ENCODE data around the gene EIF1AD.
A peak's percentile ranks its signal among the peaks of the same experiment; 100 is the strongest.

The EIF1AD gene, protein sequence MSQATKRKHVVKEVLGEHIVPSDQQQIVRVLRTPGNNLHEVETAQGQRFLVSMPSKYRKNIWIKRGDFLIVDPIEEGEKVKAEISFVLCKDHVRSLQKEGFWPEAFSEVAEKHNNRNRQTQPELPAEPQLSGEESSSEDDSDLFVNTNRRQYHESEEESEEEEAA

GRCh38 chr11:66001942-66002647, at the start of gene EIF1AD, which contains the start of gene BANF1:
Gene EIF1AD, minus strand, starts transcription at chr11:66002157. Its CDS starts 1,768 bp downstream, at chr11:66000389.
Gene BANF1, plus strand, starts transcription at chr11:66002503. Its CDS starts 748 bp downstream, at chr11:66003251.
- DNase-seq (peak; percentile 95), ATAC-seq (replicated peaks) (peak; percentile 90 to 93)
- Mint-ChIP-seq H3K27me3 (no peaks in the 10 kb centered on the region), H3K27ac (peak within 1 kb of the TSS; percentile 99), H3K4me1 (peaks cover 29 to 34% of the 10 kb centered on the region in 2 donors), H3K36me3 (peaks cover 42 to 65% of the 10 kb centered on the region in 2 donors), H3K9me3 (no peaks in the 10 kb centered on the region), H3K4me3 (peak within 1 kb of the TSS; percentile 91 to 99)

- peaks cover 23 to 34% of the 10 kb centered on the region in 2 donors for H3K4me1 Mint-ChIP-seq
- peak overlapping the region; percentile 85 for H3K27ac Mint-ChIP-seq
- peaks cover 16 to 27% of the 10 kb centered on the region in 2 donors for H3K36me3 Mint-ChIP-seq
- H3K27me3 Mint-ChIP-seq: peaks cover 13 to 26% of the 10 kb centered on the region in 2 donors
- DNase-seq (no peak), ATAC-seq (replicated peaks) (no peak)
- peak overlapping the region; percentile 96 to 99 for H3K4me3 Mint-ChIP-seq
- no peaks in the 10 kb centered on the region for H3K9me3 Mint-ChIP-seq
These were observed 49.4 kb upstream of the EIF1AD start for GRCh38 chr11:66051371-66051765.

DNA sequence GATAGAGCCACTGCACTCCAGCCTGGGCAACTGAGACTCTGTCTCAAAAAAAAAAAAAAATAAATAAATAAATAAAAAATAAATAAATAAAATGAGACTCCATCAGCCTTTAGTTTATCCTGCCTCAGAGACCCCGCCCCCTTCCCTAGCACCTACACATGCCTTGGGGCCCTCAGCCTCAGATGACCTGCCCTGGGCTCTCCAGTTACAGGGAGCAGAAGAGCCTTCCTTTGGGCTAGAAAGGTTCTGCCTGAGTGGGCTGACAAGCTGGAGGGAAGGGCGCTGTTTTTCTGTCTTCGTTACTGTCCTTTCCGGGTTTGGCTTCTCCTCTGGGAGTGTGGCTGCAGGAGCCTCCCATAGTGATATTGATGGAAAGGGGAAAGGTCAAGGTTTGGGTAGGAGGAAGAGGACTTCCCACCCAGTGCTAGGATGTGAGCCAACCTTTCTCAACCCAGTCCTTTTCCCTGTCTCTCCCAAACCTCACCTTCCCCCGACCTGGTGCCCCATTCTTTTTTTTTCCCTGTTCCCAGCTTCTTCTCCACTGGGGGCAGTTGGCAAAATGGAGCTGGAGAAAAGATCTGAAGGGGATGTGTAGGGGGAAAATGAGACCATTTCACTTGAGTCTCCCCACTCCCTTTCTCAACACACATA, 48.7 kb upstream of the EIF1AD start:
- Mint-ChIP-seq H3K27me3 (peaks cover 13 to 26% of the 10 kb centered on the region in 2 donors), H3K36me3 (peaks cover 11 to 22% of the 10 kb centered on the region in 2 donors), H3K4me1 (peaks cover 24 to 35% of the 10 kb centered on the region in 2 donors), H3K4me3 (peak overlapping the region; percentile 96 to 99), H3K27ac (peak overlapping the region; percentile 85), H3K9me3 (no peaks in the 10 kb centered on the region)
- ATAC-seq (replicated peaks) (no peak), DNase-seq (no peak)

DNA sequence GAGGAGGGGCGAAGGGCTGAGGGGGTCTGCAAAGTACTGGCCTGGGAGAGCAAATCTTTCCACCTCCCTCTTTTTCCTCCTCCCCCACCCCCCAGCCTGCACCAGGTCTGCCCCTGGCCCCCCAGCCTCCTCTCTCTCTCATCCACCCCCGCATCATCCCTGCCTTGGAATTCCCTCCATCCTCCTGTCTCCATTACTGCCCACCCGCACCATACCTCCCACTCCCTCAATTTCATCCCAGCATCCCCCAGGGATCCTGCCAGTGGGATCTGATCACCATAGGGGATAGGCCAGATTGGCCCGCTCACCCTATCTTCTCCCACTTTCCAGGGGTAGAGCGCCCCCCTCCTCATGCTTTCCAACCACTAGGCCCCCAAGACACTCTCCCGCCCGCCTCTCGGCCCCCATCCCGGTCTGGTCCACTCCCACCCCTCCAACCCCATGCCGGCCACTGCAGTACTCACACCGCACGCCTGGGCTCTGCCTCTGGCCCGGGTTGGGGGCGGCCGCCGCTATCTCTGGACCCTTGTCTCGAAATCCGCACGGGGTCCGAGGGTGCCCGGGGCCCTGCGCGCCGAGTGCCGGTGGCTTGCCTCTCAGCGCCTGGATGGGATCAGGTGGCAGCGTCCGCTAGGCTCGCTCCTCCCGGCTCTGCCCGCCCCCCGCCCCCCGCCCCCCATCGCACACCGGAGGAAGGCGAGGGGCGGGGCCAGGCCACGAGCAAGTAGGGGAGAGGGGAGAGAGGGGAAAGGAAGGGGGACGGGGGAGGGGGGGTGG, 46.8 kb upstream of the EIF1AD start, which contains the start of gene GAL3ST3:
TSS of gene GAL3ST3 (minus strand) at position 615 of the 777 bp plus-strand sequence. CDS start 3,746 bp downstream, outside the sequence.
- DNase-seq (no peak), ATAC-seq (replicated peaks) (no peak)
- no peak within 1 kb of the TSS for H3K27ac Mint-ChIP-seq
- H3K36me3 Mint-ChIP-seq: peaks cover 2 to 11% of the 10 kb centered on the region in 2 donors
- H3K4me3 Mint-ChIP-seq: peak within 1 kb of the TSS; percentile 13 to 17
- H3K9me3 Mint-ChIP-seq: no peaks in the 10 kb centered on the region
- peaks cover 30 to 41% of the 10 kb centered on the region in 2 donors for H3K4me1 Mint-ChIP-seq
- peaks cover 13 to 26% of the 10 kb centered on the region in 2 donors for H3K27me3 Mint-ChIP-seq

DNA sequence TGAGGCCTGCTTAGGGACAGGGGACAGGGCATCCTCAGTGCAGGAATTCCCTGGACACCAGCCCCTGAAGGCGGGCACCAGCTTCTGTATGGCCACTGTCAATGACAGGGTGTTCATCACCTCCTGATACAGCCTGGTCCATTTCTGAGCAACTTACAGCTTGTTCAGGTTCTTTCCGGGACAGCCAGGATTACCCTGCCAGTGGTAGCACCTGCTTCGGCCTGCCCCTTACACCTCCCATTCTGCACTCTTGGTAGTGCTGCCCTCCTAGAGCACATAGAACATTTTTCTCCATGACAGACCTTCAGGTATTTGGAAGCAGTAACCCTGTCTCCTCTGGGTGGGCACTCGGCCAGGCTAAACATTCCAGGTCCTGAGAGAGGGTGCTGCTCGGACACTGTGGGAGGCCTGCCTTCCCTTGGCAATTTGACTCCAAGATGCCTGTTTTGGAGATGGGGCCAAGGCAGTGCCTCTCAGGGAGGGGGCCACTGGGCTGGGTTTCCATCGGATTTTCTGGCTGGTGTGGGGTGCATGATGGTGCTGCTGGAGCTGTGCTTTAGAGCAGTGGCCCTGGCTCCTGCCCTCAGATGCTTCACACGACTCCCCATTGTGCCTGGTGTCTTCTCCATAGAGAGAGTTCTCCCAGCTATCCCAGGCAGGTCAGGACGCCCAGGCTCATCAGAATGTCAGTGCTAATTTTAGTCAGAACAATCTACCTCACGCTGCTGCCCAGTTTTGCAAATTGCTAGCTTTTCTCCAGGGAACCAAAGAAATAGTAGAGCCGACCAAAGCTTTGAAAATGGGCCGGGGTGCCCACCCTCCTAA, 45.8 kb upstream of the EIF1AD start:
- H3K36me3 Mint-ChIP-seq: peaks cover 2 to 6% of the 10 kb centered on the region in 2 donors
- H3K4me1 Mint-ChIP-seq: peaks cover 26 to 35% of the 10 kb centered on the region in 2 donors

DNA sequence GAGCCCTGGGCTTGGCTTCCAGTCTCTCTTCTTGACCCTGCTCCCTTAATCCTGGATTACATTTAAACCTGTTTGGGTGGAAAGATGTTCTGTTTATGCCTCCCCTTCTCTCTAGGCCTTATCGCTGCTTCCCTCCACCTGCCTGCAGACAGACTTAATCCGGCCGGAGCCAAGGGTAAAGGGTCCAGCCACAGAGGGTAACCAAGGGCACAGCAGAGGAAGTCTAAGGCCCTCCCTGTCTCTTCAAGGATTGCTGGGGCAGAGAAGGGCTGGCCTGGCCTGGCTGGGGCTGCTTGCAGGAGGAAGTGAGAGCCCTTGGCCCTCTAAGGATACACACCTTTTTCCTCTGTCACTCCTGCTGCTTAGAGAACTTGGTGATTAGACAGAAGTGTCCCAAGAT, 44.9 kb upstream of the EIF1AD start:
- Mint-ChIP-seq H3K27me3 (peaks cover 13 to 26% of the 10 kb centered on the region in 2 donors), H3K4me3 (no peak overlapping the region), H3K4me1 (peaks cover 23 to 33% of the 10 kb centered on the region in 2 donors), H3K9me3 (no peaks in the 10 kb centered on the region), H3K27ac (no peak overlapping the region), H3K36me3 (no peaks in the 10 kb centered on the region)
- no peak for ATAC-seq (replicated peaks)
- no peak for DNase-seq

More for the DNA sequence above, 45.8 kb upstream of the EIF1AD start:
- ATAC-seq (replicated peaks): no peak
- Mint-ChIP-seq H3K9me3 (no peaks in the 10 kb centered on the region), H3K27ac (no peak overlapping the region), H3K27me3 (peaks cover 13 to 26% of the 10 kb centered on the region in 2 donors), H3K4me3 (no peak overlapping the region)
- DNase-seq: no peak

DNA sequence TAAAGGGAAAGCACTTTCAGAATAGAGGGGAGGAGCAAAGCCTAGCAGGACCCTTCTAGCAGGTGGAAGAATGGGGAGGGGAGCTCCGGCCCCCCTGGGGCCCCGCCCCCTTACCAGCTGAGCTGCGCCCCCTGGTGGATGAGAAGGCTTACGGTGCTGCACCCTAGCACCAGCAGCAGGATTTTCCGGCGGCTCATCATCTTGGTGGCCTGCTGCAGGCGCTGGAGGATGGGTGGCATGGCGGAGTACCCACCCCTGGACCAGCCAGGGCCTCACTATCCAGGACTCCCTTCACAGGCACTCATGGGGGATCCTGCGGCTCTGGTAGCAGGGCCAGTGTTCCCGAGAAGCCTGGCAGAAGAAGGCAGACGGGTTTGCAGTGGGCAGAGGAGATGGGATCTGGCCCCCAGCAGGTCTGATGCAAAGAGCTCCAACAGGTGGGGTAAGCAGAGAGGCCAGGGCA, 43.3 kb upstream of the EIF1AD start:
- no peaks in the 10 kb centered on the region for H3K9me3 Mint-ChIP-seq
- H3K27me3 Mint-ChIP-seq: peaks cover 13 to 26% of the 10 kb centered on the region in 2 donors
- DNase-seq: peak; percentile 65
- peaks cover 13 to 19% of the 10 kb centered on the region in 2 donors for H3K4me1 Mint-ChIP-seq
- peak overlapping the region; percentile 15 to 44 for H3K4me3 Mint-ChIP-seq
- no peak overlapping the region for H3K27ac Mint-ChIP-seq
- no peaks in the 10 kb centered on the region for H3K36me3 Mint-ChIP-seq
- peak; percentile 96 for ATAC-seq (replicated peaks)

GRCh38 chr11:66044757-66045156, 42.8 kb upstream of the EIF1AD start:
- ATAC-seq (replicated peaks): peak in 1 of 2 donors; percentile 7
- H3K9me3 Mint-ChIP-seq: no peaks in the 10 kb centered on the region
- DNase-seq: no peak
- H3K27ac Mint-ChIP-seq: no peak overlapping the region
- peak overlapping the region; percentile 15 to 44 for H3K4me3 Mint-ChIP-seq
- peaks cover 13 to 26% of the 10 kb centered on the region in 2 donors for H3K27me3 Mint-ChIP-seq
- H3K36me3 Mint-ChIP-seq: no peaks in the 10 kb centered on the region
- peaks cover 13 to 15% of the 10 kb centered on the region in 2 donors for H3K4me1 Mint-ChIP-seq

DNA sequence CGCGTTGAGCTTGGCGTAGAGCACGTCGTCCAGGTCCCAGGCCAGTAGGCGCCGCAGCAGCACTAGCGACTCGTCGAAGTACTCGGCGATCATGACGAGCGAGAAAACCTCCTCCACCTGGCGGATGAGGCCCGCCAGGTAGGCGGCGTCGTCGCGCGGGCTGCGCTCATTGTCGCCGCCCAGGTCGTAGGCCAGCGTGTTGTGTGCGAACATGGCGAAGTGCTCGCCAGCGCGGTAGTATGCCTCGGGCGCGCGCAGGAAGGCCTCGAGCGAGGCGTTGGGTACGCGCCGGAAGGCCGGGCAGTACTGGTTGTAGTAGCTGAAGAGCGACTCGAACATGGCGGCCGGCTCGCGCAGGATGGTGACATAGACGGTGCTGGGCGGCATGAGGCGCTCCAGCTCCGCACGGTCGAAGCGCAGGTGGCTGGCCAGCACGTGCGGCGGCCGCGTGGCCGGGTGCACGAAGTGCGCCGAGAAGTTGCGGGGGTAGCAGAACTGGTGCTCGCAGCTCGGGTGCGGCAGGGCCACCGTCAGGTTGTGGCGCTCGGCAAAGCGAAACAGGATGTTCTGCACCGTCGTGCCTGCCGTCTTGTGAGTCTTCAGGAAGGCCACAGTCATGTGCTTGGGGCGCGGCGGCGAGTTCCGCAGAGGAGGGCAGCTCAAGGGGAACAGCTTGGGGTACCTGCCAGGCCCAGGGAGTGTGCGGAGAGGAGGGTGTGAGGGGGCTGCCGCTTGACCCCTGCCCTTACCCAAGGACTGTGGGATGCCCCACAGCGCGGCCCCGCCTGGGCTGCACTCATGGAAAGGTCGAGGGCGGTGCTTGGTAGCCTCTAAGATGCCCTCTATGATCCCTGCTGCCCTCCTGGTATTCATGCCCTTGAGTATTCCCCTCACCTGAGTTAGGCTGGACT, 41.3 kb upstream of the EIF1AD start:
- ATAC-seq (replicated peaks): no peak
- no peak for DNase-seq
- no peaks in the 10 kb centered on the region for H3K9me3 Mint-ChIP-seq
- H3K36me3 Mint-ChIP-seq: no peaks in the 10 kb centered on the region
- peaks cover 7 to 13% of the 10 kb centered on the region in 2 donors for H3K27me3 Mint-ChIP-seq
- H3K27ac Mint-ChIP-seq: no peak overlapping the region
- no peak overlapping the region for H3K4me3 Mint-ChIP-seq
- peaks cover 10 to 15% of the 10 kb centered on the region in 2 donors for H3K4me1 Mint-ChIP-seq

DNA sequence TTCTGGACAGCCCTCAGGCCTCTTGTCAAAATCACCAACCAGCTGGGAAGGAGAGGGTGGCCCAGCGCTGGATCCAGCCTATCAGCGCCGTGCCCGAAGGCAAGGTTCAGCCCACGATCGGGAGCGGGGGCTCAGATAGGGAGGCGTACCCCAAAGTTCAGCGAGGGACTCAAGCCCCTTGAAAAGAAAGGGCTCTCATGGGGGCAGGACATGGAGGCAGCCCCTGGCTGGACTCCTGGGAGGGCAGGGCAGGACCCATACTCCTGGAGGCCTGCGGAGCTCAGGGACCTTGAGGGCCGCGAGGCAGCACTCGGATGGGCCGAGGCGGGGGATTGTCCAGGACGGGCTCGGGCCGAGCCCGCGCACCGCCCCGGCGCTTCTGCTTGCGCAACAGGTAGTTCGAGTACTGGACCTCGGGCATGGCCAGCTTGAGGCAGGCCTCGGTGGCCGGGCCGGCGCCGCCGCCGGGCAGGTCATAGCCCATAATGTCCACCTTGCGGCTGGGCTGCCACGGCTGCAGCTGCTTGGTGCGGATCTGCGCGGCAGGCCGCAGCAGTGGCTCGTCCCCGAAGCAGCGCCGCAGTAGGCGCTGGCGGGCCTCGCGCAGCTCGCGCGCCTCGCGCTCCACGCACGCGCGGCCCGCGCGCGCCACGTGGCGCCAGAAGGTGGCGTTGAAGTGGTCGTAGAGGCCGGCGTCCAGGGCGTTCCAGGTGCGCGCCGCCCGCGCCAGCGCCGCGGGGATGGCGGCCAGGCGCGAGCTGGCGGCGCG, 40.5 kb upstream of the EIF1AD start:
- H3K27me3 Mint-ChIP-seq: peaks cover 8 to 10% of the 10 kb centered on the region in 2 donors
- H3K4me3 Mint-ChIP-seq: no peak overlapping the region
- no peaks in the 10 kb centered on the region for H3K9me3 Mint-ChIP-seq
- peaks cover 10 to 15% of the 10 kb centered on the region in 2 donors for H3K4me1 Mint-ChIP-seq
- ATAC-seq (replicated peaks) (no peak), DNase-seq (no peak)
- no peaks in the 10 kb centered on the region for H3K36me3 Mint-ChIP-seq
- H3K27ac Mint-ChIP-seq: no peak overlapping the region

DNA sequence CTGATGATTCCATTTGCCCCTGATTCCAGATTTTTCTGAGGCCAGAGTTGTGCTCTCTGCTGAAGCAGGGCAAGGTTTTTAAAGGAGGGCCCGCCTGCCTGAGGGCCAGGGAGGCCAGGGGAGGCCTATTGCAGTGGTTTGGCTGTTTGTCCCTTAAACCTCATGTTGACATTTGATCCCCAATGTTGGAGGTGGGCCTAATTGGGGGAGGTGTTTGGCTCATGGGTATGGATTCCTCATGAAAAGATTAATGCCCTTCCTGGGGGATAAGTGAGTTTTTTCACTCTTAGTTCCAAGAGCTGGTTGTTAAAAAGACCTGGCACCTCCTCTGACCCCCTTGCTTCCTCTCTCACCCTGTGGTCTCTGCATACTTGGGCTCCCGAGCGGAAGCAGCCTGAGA, 37.8 kb upstream of the EIF1AD start:
- no peak overlapping the region for H3K27ac Mint-ChIP-seq
- peaks cover 2 to 5% of the 10 kb centered on the region in 2 donors for H3K4me1 Mint-ChIP-seq
- no peaks in the 10 kb centered on the region for H3K9me3 Mint-ChIP-seq
- H3K36me3 Mint-ChIP-seq: no peaks in the 10 kb centered on the region
- DNase-seq (no peak), ATAC-seq (replicated peaks) (no peak)
- H3K27me3 Mint-ChIP-seq: peaks cover 15 to 23% of the 10 kb centered on the region in 2 donors
- H3K4me3 Mint-ChIP-seq: no peak overlapping the region

DNA sequence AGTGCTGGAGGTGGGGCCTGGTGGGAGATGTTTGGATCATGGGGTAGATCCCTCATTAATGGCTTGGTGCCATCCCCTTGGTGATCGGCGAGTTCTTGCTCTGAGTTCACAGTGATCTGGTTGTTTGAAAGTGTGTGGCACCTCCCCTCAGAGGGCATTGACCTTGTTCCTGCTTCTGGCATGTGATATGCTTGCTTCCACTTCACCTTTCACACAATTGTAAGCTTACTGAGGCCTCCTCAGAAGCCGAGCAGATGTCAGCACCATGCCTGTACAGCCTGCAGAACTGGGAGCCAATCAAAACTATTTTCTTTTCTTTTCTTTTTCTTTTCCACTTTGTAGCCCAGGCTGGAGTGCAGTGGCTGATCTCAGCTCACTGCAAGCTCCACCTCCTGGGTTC, 35.4 kb upstream of the EIF1AD start:
- Mint-ChIP-seq H3K4me3 (no peak overlapping the region), H3K27me3 (peaks cover 19 to 27% of the 10 kb centered on the region in 2 donors), H3K36me3 (no peaks in the 10 kb centered on the region), H3K4me1 (no peaks in the 10 kb centered on the region), H3K9me3 (no peaks in the 10 kb centered on the region), H3K27ac (no peak overlapping the region)
- ATAC-seq (replicated peaks) (no peak), DNase-seq (no peak)

Measured in stimulated activated naive B cell treated with anti-CD40 and anti-IgM and Interleukin-4, amounts not matched to agents 10 μg/mL and 1 μg/mL and 100 μg/mL, for 72 hours (primary cell).